ENCODE results near the gene CDK5R2.
"Not testable (repeated sequence)": the region's sequence is repeated elsewhere in the genome, so short reads cannot be mapped to it uniquely, and the experiment has no call there.

Gene CDK5R2

GRCh38 chr2:218930488-218930887 lies 29.0 kb upstream of the CDK5R2 start:
- 100% methylated on average over 3 of the region's 10 CpGs for WGBS (ENCODE audit: insufficient coverage)
- CTCF ChIA-PET; DNase-seq; H3K4me3 ChIP-seq (ENCODE audit: control insufficient read depth in 1 of 7, extremely low read depth in 1 of 7, insufficient read depth in 4 of 7, low read depth in 2 of 7, low read length in 6 of 7); H3K4me1 ChIP-seq (ENCODE audit: control extremely low read depth in 1 of 4, control insufficient read depth in 4 of 4, insufficient read depth in 4 of 4, low read length in 3 of 4); H3K9me3 ChIP-seq (ENCODE audit: control extremely low read depth in 1 of 5, control insufficient read depth in 4 of 5, insufficient read depth in 2 of 5, low read depth in 1 of 5, low read length in 4 of 5); H3K27ac ChIP-seq (ENCODE audit: insufficient read depth in 1 of 2, low read depth in 1 of 2, low read length in 2 of 2, poor library complexity in 1 of 2, severe bottlenecking in 2 of 2); POLR2A ChIA-PET; H3K36me3 ChIP-seq (ENCODE audit: control insufficient read depth in 4 of 4, insufficient read depth in 4 of 4, low read length in 3 of 4): not testable (repeated sequence)
- peaks cover 6 to 29% (median 11%) of the 10 kb centered on the region in 5 experiments for H3K27me3 ChIP-seq (replicated peaks in 2 of 5; ENCODE audit: control insufficient read depth in 4 of 5, insufficient read depth in 5 of 5, low read length in 4 of 5)

DNA sequence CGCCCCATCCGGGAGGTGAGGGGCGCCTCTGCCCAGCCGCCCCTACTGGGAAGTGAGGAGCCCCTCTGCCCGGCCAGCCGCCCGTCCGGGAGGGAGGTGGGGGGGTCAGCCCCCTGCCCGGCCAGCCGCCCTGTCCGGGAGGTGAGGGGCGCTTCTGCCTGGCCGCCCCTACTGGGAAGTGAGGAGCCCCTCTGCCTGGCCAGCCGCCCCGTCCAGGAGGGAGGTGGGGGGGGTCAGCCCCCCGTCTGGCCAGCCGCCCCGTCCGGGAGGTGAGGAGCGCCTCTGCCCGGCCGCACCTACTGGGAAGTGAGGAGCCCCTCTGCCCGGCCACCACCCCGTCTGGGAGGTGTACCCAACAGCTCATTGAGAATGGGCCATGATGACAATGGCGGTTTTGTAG lies 27.7 kb upstream of the CDK5R2 start:
- peaks cover 4 to 32% (median 13%) of the 10 kb centered on the region in 5 experiments for H3K27me3 ChIP-seq (replicated peaks in 2 of 5; ENCODE audit: control insufficient read depth in 4 of 5, insufficient read depth in 5 of 5, low read length in 4 of 5)
- CTCF ChIA-PET; DNase-seq; H3K9me3 ChIP-seq (ENCODE audit: control extremely low read depth in 1 of 5, control insufficient read depth in 4 of 5, insufficient read depth in 2 of 5, low read depth in 1 of 5, low read length in 4 of 5); H3K27ac ChIP-seq (ENCODE audit: insufficient read depth in 1 of 2, low read depth in 1 of 2, low read length in 2 of 2, poor library complexity in 1 of 2, severe bottlenecking in 2 of 2); H3K36me3 ChIP-seq (ENCODE audit: control insufficient read depth in 4 of 4, insufficient read depth in 4 of 4, low read length in 3 of 4); POLR2A ChIA-PET; H3K4me1 ChIP-seq (ENCODE audit: control extremely low read depth in 1 of 4, control insufficient read depth in 4 of 4, insufficient read depth in 4 of 4, low read length in 3 of 4); H3K4me3 ChIP-seq (ENCODE audit: control insufficient read depth in 1 of 7, extremely low read depth in 1 of 7, insufficient read depth in 4 of 7, low read depth in 2 of 7, low read length in 6 of 7): not testable (repeated sequence)
- no CpG with 5 or more reads among the region's 25 CpGs for WGBS (ENCODE audit: insufficient coverage)

DNA sequence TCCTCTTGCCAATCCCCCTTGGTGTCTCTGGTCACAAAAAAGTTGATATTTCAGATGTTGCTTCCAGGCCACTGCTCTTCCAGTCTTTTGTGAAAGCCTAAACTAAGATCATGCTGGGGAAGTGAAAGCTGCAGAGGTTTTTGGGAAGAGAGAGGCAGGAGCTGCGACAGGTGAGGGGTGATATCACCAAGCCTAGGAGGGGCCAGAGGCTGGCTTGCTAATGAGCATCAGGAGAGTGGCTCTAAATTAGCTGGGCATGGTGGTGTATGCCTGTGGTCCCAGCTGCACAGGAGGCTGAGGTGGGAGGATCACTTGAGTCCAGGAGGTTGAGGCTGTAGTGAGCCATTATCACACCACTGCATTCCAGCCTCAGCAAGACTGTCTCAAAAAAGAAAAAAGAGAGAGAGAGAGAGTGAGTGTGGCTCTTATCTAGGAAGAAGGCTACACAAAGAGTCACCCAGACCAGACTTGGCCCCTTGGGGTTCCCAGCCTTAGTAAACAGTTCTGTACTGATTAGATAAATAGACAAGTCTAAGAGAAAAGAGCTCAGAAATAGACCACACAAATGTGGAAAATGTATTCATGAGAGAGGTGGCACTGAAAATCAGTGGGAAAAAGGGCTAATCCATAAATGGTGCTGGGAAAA lies 14.6 kb upstream of the CDK5R2 start:
- no peak for DNase-seq
- CTCF ChIA-PET, result interaction anchor here (1.0 kb wide), 2 partner anchors 19 to 37 kb away, joined by 3 read pairs; no protein-coding TSS in a partner anchor
- peaks cover 0 to 2% (median 0%) of the 10 kb centered on the region in 5 experiments for H3K9me3 ChIP-seq (ENCODE audit: control extremely low read depth in 1 of 5, control insufficient read depth in 4 of 5, insufficient read depth in 2 of 5, low read depth in 1 of 5, low read length in 4 of 5)
- H3K36me3 ChIP-seq (ENCODE audit: control insufficient read depth in 4 of 4, insufficient read depth in 4 of 4, low read length in 3 of 4), result no peaks in the 10 kb centered on the region
- POLR2A ChIA-PET, result interaction anchor here (0.6 kb wide), 1 partner anchor 15 kb away, joined by 6 read pairs; no protein-coding TSS in a partner anchor
- no peaks in the 10 kb centered on the region for H3K4me1 ChIP-seq (ENCODE audit: control extremely low read depth in 1 of 4, control insufficient read depth in 4 of 4, insufficient read depth in 4 of 4, low read length in 3 of 4)
- H3K27me3 ChIP-seq (replicated peaks in 2 of 5; ENCODE audit: control insufficient read depth in 4 of 5, insufficient read depth in 5 of 5, low read length in 4 of 5), result peaks cover 0 to 27% (median 2%) of the 10 kb centered on the region in 5 experiments
- H3K27ac ChIP-seq (ENCODE audit: insufficient read depth in 1 of 2, low read depth in 1 of 2, low read length in 2 of 2, poor library complexity in 1 of 2, severe bottlenecking in 2 of 2), result no peak overlapping the region
- 70% methylated on average over 1 of the region's 1 CpG for WGBS (ENCODE audit: insufficient coverage)
- H3K4me3 ChIP-seq (ENCODE audit: control insufficient read depth in 1 of 7, extremely low read depth in 1 of 7, insufficient read depth in 4 of 7, low read depth in 2 of 7, low read length in 6 of 7), result no peak overlapping the region

GRCh38 chr2:218946621-218947020 lies 12.8 kb upstream of the CDK5R2 start:
- Histone ChIP-seq H3K9me3 (ENCODE audit: control extremely low read depth in 1 of 5, control insufficient read depth in 4 of 5, insufficient read depth in 2 of 5, low read depth in 1 of 5, low read length in 4 of 5) (no peaks in the 10 kb centered on the region), H3K36me3 (ENCODE audit: control insufficient read depth in 4 of 4, insufficient read depth in 4 of 4, low read length in 3 of 4) (no peaks in the 10 kb centered on the region), H3K27ac (ENCODE audit: insufficient read depth in 1 of 2, low read depth in 1 of 2, low read length in 2 of 2, poor library complexity in 1 of 2, severe bottlenecking in 2 of 2) (no peak overlapping the region), H3K27me3 (replicated peaks in 2 of 5; ENCODE audit: control insufficient read depth in 4 of 5, insufficient read depth in 5 of 5, low read length in 4 of 5) (peaks cover 0 to 31% (median 2%) of the 10 kb centered on the region in 5 experiments), H3K4me3 (ENCODE audit: control insufficient read depth in 1 of 7, extremely low read depth in 1 of 7, insufficient read depth in 4 of 7, low read depth in 2 of 7, low read length in 6 of 7) (no peak overlapping the region), H3K4me1 (ENCODE audit: control extremely low read depth in 1 of 4, control insufficient read depth in 4 of 4, insufficient read depth in 4 of 4, low read length in 3 of 4) (no peaks in the 10 kb centered on the region)
- ChIA-PET POLR2A (no interaction called here), CTCF (no interaction called here)
- DNase-seq, result no peak
- no CpG with 5 or more reads among the region's 1 CpG for WGBS (ENCODE audit: insufficient coverage)

DNA sequence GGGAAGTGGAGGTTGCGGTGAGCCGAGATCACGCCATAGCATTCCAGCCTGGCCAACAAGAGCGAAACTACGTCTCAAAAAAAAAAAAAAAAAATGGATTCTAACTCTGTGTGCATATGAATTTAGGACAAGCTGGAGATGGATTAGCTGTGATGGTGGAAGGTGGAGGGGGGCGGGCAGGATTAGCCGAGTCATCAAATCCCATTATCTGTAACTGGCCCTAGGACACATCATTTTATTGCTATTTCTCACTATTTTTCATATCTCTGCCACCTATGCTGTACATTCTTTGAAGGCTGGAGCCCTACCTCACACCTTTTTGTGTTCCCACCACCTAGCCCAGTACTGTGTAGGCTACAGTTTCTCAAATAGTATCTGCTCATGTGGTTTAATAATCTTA lies 7.3 kb upstream of the CDK5R2 start:
- no peaks in the 10 kb centered on the region for H3K9me3 ChIP-seq (ENCODE audit: control extremely low read depth in 1 of 5, control insufficient read depth in 4 of 5, insufficient read depth in 2 of 5, low read depth in 1 of 5, low read length in 4 of 5)
- ChIA-PET CTCF (interaction anchor here (0.7 to 1.1 kb wide), 2 partner anchors 12 to 28 kb away, joined by 3 to 4 read pairs; no protein-coding TSS in a partner anchor), POLR2A (no interaction called here)
- no peak for DNase-seq
- no peaks in the 10 kb centered on the region for H3K36me3 ChIP-seq (ENCODE audit: control insufficient read depth in 4 of 4, insufficient read depth in 4 of 4, low read length in 3 of 4)
- WGBS (ENCODE audit: insufficient coverage), result 100% methylated on average over 5 of the region's 7 CpGs
- no peak overlapping the region for H3K27ac ChIP-seq (ENCODE audit: insufficient read depth in 1 of 2, low read depth in 1 of 2, low read length in 2 of 2, poor library complexity in 1 of 2, severe bottlenecking in 2 of 2)
- H3K27me3 ChIP-seq (replicated peaks in 2 of 5; ENCODE audit: control insufficient read depth in 4 of 5, insufficient read depth in 5 of 5, low read length in 4 of 5), result peaks cover 4 to 58% (median 18%) of the 10 kb centered on the region in 5 experiments
- H3K4me1 ChIP-seq (ENCODE audit: control extremely low read depth in 1 of 4, control insufficient read depth in 4 of 4, insufficient read depth in 4 of 4, low read length in 3 of 4), result no peaks in the 10 kb centered on the region
- no peak overlapping the region for H3K4me3 ChIP-seq (ENCODE audit: control insufficient read depth in 1 of 7, extremely low read depth in 1 of 7, insufficient read depth in 4 of 7, low read depth in 2 of 7, low read length in 6 of 7)

DNA sequence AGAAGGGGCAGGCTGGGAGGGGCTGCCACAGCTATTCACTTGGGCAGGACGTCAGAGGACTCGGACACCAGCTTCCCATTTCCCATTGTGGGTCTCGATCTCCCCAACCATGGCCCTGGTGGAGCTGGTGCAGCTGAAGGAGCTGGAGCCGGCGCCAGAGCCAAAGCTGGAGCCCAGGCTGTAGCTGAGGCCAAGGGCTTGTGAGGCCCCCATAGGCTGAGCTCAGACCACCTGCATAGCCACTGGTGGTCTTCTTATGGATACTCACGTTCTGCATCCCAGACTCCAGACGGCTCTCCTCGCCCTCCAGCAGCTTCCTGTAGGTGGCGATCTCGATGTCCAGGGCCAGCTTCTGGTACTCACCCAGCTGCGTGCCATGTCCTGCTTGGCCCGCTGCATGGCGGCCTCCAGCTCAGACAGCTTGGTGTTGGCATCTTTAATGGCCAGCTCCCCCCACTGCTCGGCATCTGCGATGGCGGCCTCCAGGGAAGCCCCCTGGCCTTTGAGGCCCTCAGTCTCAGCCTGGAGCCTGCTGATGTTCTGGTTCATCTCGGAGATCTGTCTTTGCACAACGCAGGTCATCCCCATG lies 6.0 kb upstream of the CDK5R2 start:
- 83% methylated on average over 16 of the region's 18 CpGs for WGBS (ENCODE audit: insufficient coverage)
- ChIA-PET CTCF (interaction anchor here (0.9 to 1.8 kb wide), 4 partner anchors 12 to 56 kb away, joined by 3 to 5 read pairs (median 4); no protein-coding TSS in a partner anchor), POLR2A (no interaction called here)
- Histone ChIP-seq H3K36me3 (ENCODE audit: control insufficient read depth in 4 of 4, insufficient read depth in 4 of 4, low read length in 3 of 4) (no peaks in the 10 kb centered on the region), H3K9me3 (ENCODE audit: control extremely low read depth in 1 of 5, control insufficient read depth in 4 of 5, insufficient read depth in 2 of 5, low read depth in 1 of 5, low read length in 4 of 5) (no peaks in the 10 kb centered on the region), H3K4me1 (ENCODE audit: control extremely low read depth in 1 of 4, control insufficient read depth in 4 of 4, insufficient read depth in 4 of 4, low read length in 3 of 4) (no peaks in the 10 kb centered on the region), H3K27me3 (replicated peaks in 2 of 5; ENCODE audit: control insufficient read depth in 4 of 5, insufficient read depth in 5 of 5, low read length in 4 of 5) (peaks cover 8 to 68% (median 22%) of the 10 kb centered on the region in 5 experiments), H3K27ac (ENCODE audit: insufficient read depth in 1 of 2, low read depth in 1 of 2, low read length in 2 of 2, poor library complexity in 1 of 2, severe bottlenecking in 2 of 2) (no peak overlapping the region), H3K4me3 (ENCODE audit: control insufficient read depth in 1 of 7, extremely low read depth in 1 of 7, insufficient read depth in 4 of 7, low read depth in 2 of 7, low read length in 6 of 7) (no peak overlapping the region)
- DNase-seq, result no peak
